ENCODE measurements around the gene MUC6. TPM values are rescaled to one million over a fixed set of nuclear protein-coding genes. Genes with fewer than 3 reads are reported as not detected.

The MUC6 gene
- total and polyA plus RNA-seq, 3 donors from 2014 or later, result 0.16 to 1.5 (median 0.19) TPM

DNA sequence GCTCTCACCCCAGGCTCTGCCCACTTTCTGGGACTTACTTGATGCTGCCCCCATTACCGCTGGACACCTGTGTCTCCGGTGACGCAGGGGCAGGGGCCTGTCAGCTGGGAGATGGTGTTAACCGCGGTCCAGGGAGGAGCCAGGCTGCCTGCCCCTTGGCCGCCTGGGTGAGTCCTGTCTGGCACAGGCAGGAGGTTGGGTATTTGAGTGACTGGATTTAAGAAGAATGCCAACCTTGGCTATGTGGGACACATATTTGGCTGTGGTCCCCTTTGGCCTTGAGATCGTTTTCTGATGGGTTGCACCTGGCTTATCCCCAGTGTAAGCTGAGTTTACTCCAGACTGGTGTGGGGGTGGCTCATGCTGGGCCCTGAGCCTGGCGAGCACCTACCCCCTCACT, 2.5 kb downstream of the MUC6 start:
- Histone ChIP-seq H3K9me3 (no peaks in the 10 kb centered on the region), H3K36me3 (ENCODE audit: low read depth, missing control alignments) (no peaks in the 10 kb centered on the region), H3K27me3 (no peaks in the 10 kb centered on the region), H3K27ac (no peak overlapping the region), H3K4me1 (no peaks in the 10 kb centered on the region), H3K4me3 (no peak overlapping the region)
- TF ChIP-seq, protein P1, sequence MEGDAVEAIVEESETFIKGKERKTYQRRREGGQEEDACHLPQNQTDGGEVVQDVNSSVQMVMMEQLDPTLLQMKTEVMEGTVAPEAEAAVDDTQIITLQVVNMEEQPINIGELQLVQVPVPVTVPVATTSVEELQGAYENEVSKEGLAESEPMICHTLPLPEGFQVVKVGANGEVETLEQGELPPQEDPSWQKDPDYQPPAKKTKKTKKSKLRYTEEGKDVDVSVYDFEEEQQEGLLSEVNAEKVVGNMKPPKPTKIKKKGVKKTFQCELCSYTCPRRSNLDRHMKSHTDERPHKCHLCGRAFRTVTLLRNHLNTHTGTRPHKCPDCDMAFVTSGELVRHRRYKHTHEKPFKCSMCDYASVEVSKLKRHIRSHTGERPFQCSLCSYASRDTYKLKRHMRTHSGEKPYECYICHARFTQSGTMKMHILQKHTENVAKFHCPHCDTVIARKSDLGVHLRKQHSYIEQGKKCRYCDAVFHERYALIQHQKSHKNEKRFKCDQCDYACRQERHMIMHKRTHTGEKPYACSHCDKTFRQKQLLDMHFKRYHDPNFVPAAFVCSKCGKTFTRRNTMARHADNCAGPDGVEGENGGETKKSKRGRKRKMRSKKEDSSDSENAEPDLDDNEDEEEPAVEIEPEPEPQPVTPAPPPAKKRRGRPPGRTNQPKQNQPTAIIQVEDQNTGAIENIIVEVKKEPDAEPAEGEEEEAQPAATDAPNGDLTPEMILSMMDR (IDR thresholded peaks at IDR 0.05), result no peak
- no peak for TF ChIP-seq POLR2A (IDR thresholded peaks at IDR 0.05)
- WGBS, 2 donors, result 63 to 72% methylated on average over 6 to 8 of the region's 8 CpGs
- intact Hi-C loops (cut with DNase I; ENCODE audit: low total_unique reads), result no loop called here
- DNase-seq, result no peak

DNA sequence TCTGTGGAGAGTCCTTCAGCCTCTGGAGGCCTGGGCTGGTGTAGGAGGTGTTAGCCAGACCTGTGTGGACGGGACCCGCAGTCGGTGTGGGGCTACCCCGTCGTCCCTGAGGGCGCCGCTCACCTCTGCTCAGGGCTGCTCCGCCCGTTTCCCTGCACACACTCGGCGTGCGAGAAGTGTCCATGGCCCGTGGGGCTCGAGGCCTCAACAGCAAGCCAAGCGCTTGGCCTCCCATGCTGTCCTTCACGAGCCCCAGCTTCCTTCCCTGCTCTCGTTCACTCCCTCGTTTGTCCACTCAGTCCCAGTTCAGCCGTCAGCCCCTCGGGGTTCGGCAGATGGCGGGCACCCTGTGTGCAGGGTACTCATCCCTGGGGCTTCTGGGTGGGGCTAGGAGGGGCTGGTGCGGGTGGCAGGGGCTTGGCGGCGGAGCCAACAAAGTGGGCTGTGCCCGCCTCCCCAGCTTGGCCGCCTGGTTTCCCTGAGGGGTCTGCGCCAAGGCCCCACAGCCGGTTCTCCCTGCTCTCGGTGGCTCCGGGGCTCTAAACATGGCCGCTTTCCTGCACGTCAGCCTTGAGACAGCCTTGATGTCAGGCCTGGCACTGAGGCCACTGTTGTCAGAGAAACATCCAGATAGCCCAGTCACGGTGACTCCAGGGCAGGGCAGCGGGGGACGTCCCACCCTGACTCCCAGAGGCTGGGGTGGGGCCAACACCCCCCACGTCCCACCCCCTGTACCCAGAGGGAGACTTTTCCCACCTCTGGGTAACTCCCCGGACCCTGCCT, 3.3 kb downstream of the MUC6 start:
- intact Hi-C loops (cut with DNase I; ENCODE audit: low total_unique reads), result no loop called here
- DNase-seq, result no peak
- Histone ChIP-seq H3K4me1 (no peaks in the 10 kb centered on the region), H3K27ac (no peak overlapping the region), H3K27me3 (no peaks in the 10 kb centered on the region), H3K9me3 (no peaks in the 10 kb centered on the region), H3K36me3 (ENCODE audit: low read depth, missing control alignments) (no peaks in the 10 kb centered on the region), H3K4me3 (no peak overlapping the region)
- TF ChIP-seq POLR2A (IDR thresholded peaks at IDR 0.05), result no peak
- TF ChIP-seq, protein P1 (IDR thresholded peaks at IDR 0.05), result no peak
- 68 to 84% methylated on average over 5 to 35 of the region's 38 CpGs for WGBS, 2 donors

DNA sequence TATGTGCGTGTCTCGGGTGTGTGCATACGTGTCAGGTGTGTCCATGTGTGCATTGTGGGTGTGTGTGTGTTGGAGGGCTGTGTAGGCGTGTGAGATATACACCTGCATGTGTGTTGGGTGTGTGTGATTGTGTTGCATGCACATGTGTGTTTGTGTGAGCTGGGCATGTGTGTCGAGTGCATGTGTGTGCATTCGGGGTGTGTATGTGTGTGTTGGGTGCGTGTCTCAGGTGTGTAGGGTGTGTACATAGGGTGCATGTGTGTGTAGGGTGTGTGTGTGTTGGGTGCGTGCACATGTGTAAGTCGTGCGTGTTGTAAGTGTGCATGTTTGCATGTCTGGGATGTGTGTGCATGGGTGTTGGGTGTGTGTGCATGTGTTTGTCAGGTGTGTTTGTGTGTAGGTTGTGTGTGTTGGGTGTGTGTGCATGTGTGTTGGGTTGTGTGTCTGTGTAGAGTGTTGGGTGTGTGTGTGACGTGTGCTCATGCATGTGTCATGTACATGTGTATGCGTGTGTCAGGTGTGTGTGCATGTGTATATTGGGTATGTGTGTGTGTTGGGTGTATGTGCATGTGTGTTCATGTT, 4.1 kb downstream of the MUC6 start:
- TF ChIP-seq POLR2A (IDR thresholded peaks at IDR 0.05), result no peak
- TF ChIP-seq, protein P1 (IDR thresholded peaks at IDR 0.05), result no peak
- Histone ChIP-seq H3K27ac (no peak overlapping the region), H3K4me3 (no peak overlapping the region), H3K36me3 (ENCODE audit: low read depth, missing control alignments) (no peaks in the 10 kb centered on the region), H3K27me3 (no peaks in the 10 kb centered on the region), H3K4me1 (no peaks in the 10 kb centered on the region), H3K9me3 (no peaks in the 10 kb centered on the region)
- intact Hi-C loops (cut with DNase I; ENCODE audit: low total_unique reads), result no loop called here
- WGBS, 2 donors, result 84 to 92% methylated on average over 9 to 12 of the region's 12 CpGs
- DNase-seq, result no peak

DNA sequence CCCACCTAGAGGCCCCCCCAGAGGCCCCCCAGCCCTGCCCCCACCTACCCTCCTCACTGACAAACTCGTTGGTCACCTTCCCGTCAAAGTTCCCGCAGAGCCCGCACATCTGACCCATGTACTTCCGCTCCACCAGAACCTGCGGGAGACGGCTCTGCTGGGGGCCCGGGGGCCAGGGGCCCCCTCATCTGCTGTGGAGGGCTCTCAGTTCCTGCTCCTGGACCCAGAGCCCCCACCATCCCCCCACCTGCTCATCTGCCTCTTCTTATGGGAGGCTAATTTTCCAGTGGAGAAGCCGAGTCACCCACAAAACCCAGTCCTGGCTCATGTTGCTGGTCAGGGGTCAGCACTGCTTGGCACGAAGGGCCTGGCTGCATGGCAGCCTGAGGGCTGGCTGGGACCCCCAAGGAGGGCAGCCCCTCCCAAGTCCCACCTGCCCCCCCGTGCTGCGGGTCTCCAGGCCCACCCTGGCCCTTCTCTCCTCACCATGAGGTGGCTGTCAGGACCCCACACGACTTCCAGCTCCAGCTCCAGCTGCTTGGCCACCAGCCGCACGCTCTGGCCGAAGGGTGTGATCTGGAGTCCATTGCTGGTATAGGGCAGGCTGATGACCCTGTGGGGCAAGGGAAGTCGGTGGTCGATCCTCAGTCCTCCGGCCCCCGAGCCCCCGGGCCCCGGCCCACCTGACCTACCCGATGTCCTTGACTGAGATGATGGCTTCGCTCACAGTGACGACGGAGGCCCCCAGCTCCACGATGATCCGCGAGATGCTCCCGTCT, 5.2 kb downstream of the MUC6 start:
- Histone ChIP-seq H3K4me1 (no peaks in the 10 kb centered on the region), H3K36me3 (ENCODE audit: low read depth, missing control alignments) (no peaks in the 10 kb centered on the region), H3K4me3 (no peak overlapping the region), H3K9me3 (no peaks in the 10 kb centered on the region), H3K27ac (no peak overlapping the region), H3K27me3 (no peaks in the 10 kb centered on the region)
- WGBS, 2 donors, result 79 to 88% methylated on average over 5 to 30 of the region's 30 CpGs
- DNase-seq, result no peak
- intact Hi-C loops (cut with DNase I; ENCODE audit: low total_unique reads), result no loop called here
- TF ChIP-seq, protein P1 (IDR thresholded peaks at IDR 0.05), result no peak
- TF ChIP-seq POLR2A (IDR thresholded peaks at IDR 0.05), result no peak

Measured in testis (tissue), 3 donors.